Aorta (tissue), 5 donors: ENCODE measurements around the gene POLN. TPM values are rescaled to one million over a fixed set of nuclear protein-coding genes. Genes with fewer than 3 reads are reported as not detected.
A peak's percentile ranks its signal among the peaks of the same experiment; 100 is the strongest.
"Not testable (repeated sequence)": the region's sequence is repeated elsewhere in the genome, so short reads cannot be mapped to it uniquely, and the experiment has no call there.

Source experiments
- ATAC-seq: fragments of 200-7000 bp; cut with Tn5 transposase; one replicate; pipeline ENCODE4 v1.9.1; 2022; ENCODE audit warnings: moderate library complexity; ENCODE audit not compliant: low FRiP score
- DNase-seq, 2 donors: peaks; one replicate each; pipeline ENCODE4 v3.0.0-alpha.2; 2020
- H3K27ac ChIP-seq, 2 donors: one replicate each; pipeline ENCODE4 v1.5.1; 2013; ENCODE audit warnings: low read length in 2 of 2, mild to moderate bottlenecking in 2 of 2, moderate library complexity in 2 of 2, control low read depth in 1 of 2, inconsistent platforms in 1 of 2, low read depth in 1 of 2
- H3K27me3 ChIP-seq, 2 donors: one replicate each; pipeline ENCODE4 v1.6.1; 2013; ENCODE audit warnings: control low read depth in 1 of 2, low read length in 1 of 2, mild to moderate bottlenecking in 1 of 2, moderate library complexity in 1 of 2; ENCODE audit not compliant: insufficient read depth in 2 of 2, control insufficient read depth in 1 of 2
- H3K36me3 ChIP-seq, 2 donors: one replicate each; pipeline ENCODE4 v1.6.1; 2013; ENCODE audit warnings: control low read depth in 1 of 2, low read length in 1 of 2, mild to moderate bottlenecking in 1 of 2; ENCODE audit not compliant: insufficient read depth in 2 of 2, control insufficient read depth in 1 of 2
- H3K4me1 ChIP-seq, 2 donors: one replicate each; pipeline ENCODE4 v1.6.1; 2013; ENCODE audit warnings: low read length in 2 of 2, control low read depth in 1 of 2, mild to moderate bottlenecking in 1 of 2, moderate library complexity in 1 of 2; ENCODE audit not compliant: insufficient read depth in 2 of 2, control insufficient read depth in 1 of 2
- H3K4me3 ChIP-seq, 2 donors: one replicate each; pipeline ENCODE4 v1.5.1; 2013; ENCODE audit warnings: low read length in 2 of 2, control low read depth in 1 of 2, mild to moderate bottlenecking in 1 of 2
- H3K9me3 ChIP-seq: one replicate; pipeline ENCODE4 v1.6.1; 2013; ENCODE audit warnings: mild to moderate bottlenecking, low read length; ENCODE audit not compliant: control insufficient read depth
- WGBS, 2 donors: extraction: QIAGEN DNeasy Blood & Tissue Kit; methylation state at CpG; one replicate each; pipeline ENCODE4 v1.1.7; 2013; 5-methylcytosine and 5-hydroxymethylcytosine counted together
- intact Hi-C, 2 donors: fragments of 100-400 bp; cut with DNase I; formaldehyde crosslinking; loops; one replicate each; pipeline versions ENCODE4 v1.14.2 to v1.15.0; 2022
- polyA plus RNA-seq, 2 donors: library from polyadenylated mRNA; stranded (reverse); fragments of 200-250 nt; gene quantifications; one replicate each; pipeline ENCODE4 v1.2.3, GENCODE V29; 2013
- total RNA-seq, 2 donors: library from RNA; stranded (reverse); fragmentation: NEBNext Ultra II Directional; extraction: Animal tissue kit (Norgen Biotek cat#: 25700); gene quantifications; one replicate each; pipeline ENCODE4 v1.2.1, GENCODE V29; 2021
- donor health status: healthy with polysubstance abuse.
- donor health status: Bipolar disorder and iron deficiency.
- donor health status: DM: no; HTN: no; CAD: no.
- donor health status: DM: no; HTN: no; CAD: no.
- donor health status: DM: yes; HTN: yes; CAD: no.

POLN gene
- total and polyA plus RNA-seq, 4 donors = 3.2 to 7.0 (median 6.6) TPM; not detected in 1

DNA sequence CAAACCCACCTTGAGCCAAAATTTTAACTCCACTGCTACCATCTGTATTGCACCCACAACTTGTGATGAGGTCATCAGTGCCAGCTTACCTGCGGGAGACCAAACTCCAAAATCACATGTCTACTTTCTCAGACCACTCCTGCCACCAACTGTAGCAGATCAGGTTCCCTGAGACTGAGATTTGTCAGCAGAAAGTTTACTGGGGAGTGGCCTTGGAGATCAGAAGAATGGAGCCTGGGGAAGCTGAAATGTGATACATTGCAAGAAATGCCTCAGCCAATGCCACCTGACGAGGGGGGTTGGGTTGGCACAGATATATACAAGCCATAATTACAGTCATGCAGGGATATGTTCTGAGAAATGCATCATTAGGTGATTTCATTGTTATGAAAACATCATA, 19.1 kb downstream of the POLN start:
- no peaks in the 10 kb centered on the region for H3K4me1 ChIP-seq
- H3K4me3 ChIP-seq = no peak overlapping the region
- ATAC-seq (no peak), DNase-seq (no peak)
- 90 to 96% methylated on average over 2 of the region's 2 CpGs for WGBS, 2 donors
- no peaks in the 10 kb centered on the region for H3K27me3 ChIP-seq
- H3K9me3 ChIP-seq = no peaks in the 10 kb centered on the region
- intact Hi-C loops = loop anchor here (5.0 kb wide), 2 partner anchors 214 to 244 kb away; partner anchors contain the start of gene RNF4 (in 1 of the 2)
- no peak overlapping the region for H3K27ac ChIP-seq
- no peaks in the 10 kb centered on the region for H3K36me3 ChIP-seq

DNA sequence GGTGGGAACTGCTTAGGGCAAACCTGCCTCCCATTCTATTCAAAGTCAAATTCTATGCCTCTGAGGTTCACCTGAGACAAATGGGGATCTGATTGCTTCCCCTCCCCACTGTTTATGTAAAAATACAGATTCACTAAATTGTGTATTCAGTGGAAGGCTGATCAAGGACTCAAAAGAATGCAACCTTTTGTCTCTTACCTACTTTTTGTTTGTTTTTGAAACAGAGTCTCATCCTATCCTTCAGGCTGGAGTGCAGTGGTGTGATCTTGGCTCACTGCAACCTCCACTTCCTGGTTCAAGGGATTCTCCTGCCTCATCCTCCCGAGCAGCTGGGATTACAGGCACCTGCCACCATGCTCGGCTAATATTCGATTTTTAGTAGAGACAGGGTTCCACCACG, 20.5 kb downstream of the POLN start:
- H3K27me3 ChIP-seq, H3K36me3 ChIP-seq, H3K4me3 ChIP-seq, DNase-seq, H3K27ac ChIP-seq, ATAC-seq, H3K4me1 ChIP-seq, H3K9me3 ChIP-seq: not testable (repeated sequence)
- intact Hi-C loops = loop anchor here (5.0 kb wide), 2 partner anchors 216 to 246 kb away; partner anchors contain the start of gene RNF4 (in 1 of the 2)
- 64 to 66% methylated on average over 4 of the region's 4 CpGs for WGBS, 2 donors

DNA sequence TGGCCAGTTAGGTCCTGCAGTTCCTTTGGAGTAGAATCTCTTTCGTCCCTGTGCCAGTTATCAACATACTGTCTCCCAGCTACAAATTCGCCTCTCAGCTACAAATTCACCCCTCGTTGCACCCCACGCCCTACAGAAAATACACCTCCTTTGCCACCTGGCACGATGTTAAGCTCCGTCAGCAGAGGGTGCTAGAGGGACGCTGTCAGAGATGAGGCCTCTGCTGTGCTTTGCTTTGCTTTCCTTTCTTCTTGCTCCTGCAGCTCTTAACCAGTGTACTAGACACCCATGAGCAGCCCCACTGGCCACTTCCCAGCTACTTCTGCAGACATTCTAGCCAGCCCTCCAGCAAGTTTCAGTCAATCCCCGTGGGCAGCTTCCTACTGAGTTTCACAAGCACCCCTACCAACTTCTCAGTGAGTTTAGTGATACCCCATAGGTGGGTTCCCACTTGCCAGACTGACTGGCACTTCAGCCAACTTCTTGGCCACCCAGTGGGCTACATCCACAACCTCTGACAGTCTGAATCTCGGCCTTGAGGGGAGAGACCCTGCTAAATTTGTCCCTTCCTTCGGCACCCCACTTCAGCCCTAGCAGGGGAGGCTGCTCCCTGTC, 21.8 kb downstream of the POLN start:
- H3K27me3 ChIP-seq = no peaks in the 10 kb centered on the region
- no peak overlapping the region for H3K27ac ChIP-seq
- DNase-seq (peak; percentile 74 to 87), ATAC-seq (peak; percentile 90)
- intact Hi-C loops = loop anchor here (5.0 kb wide), 2 partner anchors 217 to 247 kb away; partner anchors contain the start of gene RNF4 (in 1 of the 2)
- no peak overlapping the region for H3K4me3 ChIP-seq
- no peaks in the 10 kb centered on the region for H3K4me1 ChIP-seq
- H3K9me3 ChIP-seq = no peaks in the 10 kb centered on the region
- H3K36me3 ChIP-seq = no peaks in the 10 kb centered on the region
- WGBS, 2 donors = 8% methylated on average over 10 of the region's 10 CpGs

DNA sequence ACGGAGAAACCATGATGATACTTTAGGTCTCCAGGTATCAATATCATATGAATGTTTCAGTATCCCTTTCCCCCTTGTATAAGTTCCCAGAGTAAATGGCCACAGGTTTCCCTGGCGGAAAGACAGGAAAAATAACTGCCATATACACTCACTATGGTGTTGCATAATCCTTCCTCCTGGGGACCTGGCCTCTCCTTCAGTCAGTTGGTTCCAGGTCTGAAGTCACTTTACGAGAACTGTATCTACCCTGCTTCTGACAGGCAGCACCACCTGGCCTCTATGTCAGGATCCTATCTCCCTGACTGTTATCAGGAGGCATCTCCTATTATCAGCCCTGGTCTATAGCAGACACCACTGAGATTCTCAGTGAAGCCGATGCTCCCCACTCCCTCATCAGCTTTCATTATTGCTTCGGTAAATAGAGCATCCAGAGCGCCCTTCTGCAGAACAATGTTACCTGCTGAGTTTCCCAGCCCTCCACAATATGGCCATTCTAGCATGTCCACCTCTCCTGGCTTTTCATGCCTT, 22.6 kb downstream of the POLN start:
- intact Hi-C loops = loop anchor here in 1 of 2 donors (2.0 kb wide), 1 partner anchor 244 kb away; no protein-coding TSS in a partner anchor
- ATAC-seq = no peak
- no peaks in the 10 kb centered on the region for H3K27me3 ChIP-seq
- 91% methylated on average over 6 of the region's 6 CpGs for WGBS, 2 donors
- no peaks in the 10 kb centered on the region for H3K9me3 ChIP-seq
- DNase-seq = no peak
- H3K36me3 ChIP-seq = no peaks in the 10 kb centered on the region
- no peak overlapping the region for H3K4me3 ChIP-seq
- H3K27ac ChIP-seq = no peak overlapping the region
- no peaks in the 10 kb centered on the region for H3K4me1 ChIP-seq

DNA sequence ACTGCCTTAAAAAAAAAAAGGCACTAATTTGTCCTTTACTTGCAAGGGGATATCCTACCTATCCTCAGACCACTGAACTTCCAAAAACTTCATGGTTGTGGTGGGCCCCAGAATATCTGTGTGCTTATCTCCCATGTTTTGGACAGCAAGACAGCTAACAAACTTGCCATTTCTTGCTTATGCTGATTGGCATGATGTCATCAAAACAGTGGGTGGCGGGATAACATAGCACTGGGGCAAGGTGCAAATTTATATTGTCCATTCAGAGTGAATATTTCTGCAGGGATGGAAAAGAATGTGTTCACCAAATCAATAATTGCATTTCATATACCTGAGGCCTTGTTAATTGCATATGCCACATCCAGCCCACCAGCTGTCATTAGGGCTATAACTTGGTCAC, 23.5 kb downstream of the POLN start:
- intact Hi-C loops = loop anchor here in 1 of 2 donors (2.0 kb wide), 1 partner anchor 244 kb away; no protein-coding TSS in a partner anchor
- ATAC-seq = no peak
- H3K9me3 ChIP-seq = no peaks in the 10 kb centered on the region
- no peak for DNase-seq
- no peaks in the 10 kb centered on the region for H3K27me3 ChIP-seq
- WGBS, 2 donors = 89 to 96% methylated on average over 1 of the region's 1 CpG
- no peaks in the 10 kb centered on the region for H3K4me1 ChIP-seq
- no peak overlapping the region for H3K4me3 ChIP-seq
- H3K27ac ChIP-seq = no peak overlapping the region
- H3K36me3 ChIP-seq = no peaks in the 10 kb centered on the region

DNA sequence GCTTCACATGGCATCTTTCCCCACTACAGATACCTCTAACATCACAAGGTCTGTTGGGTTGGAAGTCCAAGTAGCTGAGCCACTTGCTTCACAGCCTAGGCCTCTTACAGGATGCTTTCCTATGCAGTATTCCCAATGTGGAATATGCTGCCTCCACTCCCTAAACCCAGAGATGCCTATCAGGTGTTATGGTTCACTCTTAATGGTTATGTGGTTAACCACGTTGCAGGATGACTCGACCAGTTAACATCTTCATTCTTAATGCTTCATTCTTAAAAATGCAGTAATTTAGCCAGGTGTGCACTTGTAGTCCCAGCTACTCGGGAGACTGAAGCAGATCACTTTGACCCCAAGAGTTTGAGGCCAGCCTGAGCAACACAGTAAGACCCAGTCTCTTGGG, 24.2 kb downstream of the POLN start:
- DNase-seq = no peak
- WGBS, 2 donors = 74 to 81% methylated on average over 3 of the region's 3 CpGs
- no peaks in the 10 kb centered on the region for H3K9me3 ChIP-seq

DNA sequence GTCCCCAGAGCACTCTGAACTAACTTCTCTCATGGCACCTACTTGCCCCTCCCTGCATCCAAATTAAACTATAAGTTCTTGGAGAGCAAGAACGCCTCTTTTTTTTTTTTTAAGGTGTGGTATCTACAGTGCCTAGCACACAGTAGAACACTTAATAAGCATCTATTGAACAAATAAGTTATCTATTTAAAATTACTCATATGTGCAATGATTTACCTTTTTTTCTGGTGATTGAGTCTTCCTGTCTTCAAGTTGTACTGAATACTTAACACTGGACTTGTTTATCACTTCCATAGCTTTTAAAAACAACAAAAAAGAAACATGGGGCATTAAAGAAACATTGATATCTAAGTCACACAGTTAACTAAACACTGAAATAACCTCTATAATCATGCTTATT, 29.1 kb downstream of the POLN start:
- ATAC-seq = no peak
- DNase-seq = no peak
- intact Hi-C loops = no loop called here

More for the DNA sequence above, 24.2 kb downstream of the POLN start:
- H3K27me3 ChIP-seq = no peaks in the 10 kb centered on the region
- no peak for ATAC-seq
- no peak overlapping the region for H3K27ac ChIP-seq
- no peaks in the 10 kb centered on the region for H3K36me3 ChIP-seq
- H3K4me1 ChIP-seq = no peaks in the 10 kb centered on the region
- intact Hi-C loops = loop anchor here in 1 of 2 donors (2.0 kb wide), 1 partner anchor 245 kb away; no protein-coding TSS in a partner anchor
- H3K4me3 ChIP-seq = no peak overlapping the region

DNA sequence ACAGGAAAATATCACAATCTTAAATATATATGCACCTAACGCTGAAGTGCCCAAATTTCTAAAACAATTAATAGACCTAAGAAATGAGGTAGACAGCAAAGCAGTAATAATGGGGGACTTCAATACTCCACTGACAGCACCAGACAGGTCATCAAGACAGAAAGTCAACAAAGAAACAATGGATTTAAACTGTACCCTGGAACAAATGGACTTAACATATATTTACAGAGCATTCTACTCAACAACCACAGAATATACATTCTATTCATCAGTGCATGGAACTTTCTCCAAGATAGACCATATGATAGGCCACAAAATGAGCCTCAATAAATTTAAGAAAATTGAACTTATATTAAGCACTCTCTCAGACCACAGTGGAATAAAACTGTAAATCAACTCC, 39.1 kb downstream of the POLN start:
- intact Hi-C loops, H3K27ac ChIP-seq, H3K27me3 ChIP-seq, H3K9me3 ChIP-seq, ATAC-seq, H3K36me3 ChIP-seq, H3K4me1 ChIP-seq, H3K4me3 ChIP-seq, DNase-seq: not testable (repeated sequence)
- 100% methylated on average over 1 of the region's 1 CpG for WGBS, 2 donors

More for the DNA sequence above, 29.1 kb downstream of the POLN start:
- Histone ChIP-seq H3K4me3 (no peak overlapping the region), H3K4me1 (no peaks in the 10 kb centered on the region), H3K27me3 (no peaks in the 10 kb centered on the region), H3K27ac (no peak overlapping the region), H3K9me3 (no peaks in the 10 kb centered on the region), H3K36me3 (no peaks in the 10 kb centered on the region)
- WGBS, 2 donors = 81 to 85% methylated on average over 1 of the region's 1 CpG

DNA sequence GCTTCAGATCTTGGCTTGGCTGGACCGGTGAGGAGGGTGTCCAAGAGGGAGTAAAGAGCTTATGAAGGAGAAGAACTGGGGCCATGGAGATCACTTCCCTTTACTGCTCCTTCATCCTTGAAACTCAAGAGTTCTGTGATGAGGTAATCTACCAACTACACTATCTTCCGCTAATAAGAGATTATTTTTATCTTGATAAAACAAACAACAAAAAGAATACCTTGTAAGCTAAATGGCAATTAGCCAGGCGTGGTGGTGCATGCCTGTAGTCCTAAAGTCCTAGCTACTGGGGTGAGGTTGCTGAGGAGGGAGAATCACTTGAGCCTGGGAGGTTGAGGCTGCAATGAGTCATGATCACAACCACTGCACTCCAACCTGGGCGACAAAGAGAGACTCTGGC, 47.4 kb downstream of the POLN start:
- Histone ChIP-seq H3K27ac (no peak overlapping the region), H3K4me3 (no peak overlapping the region)
- 88 to 89% methylated on average over 4 of the region's 4 CpGs for WGBS, 2 donors

More for the DNA sequence above, 47.4 kb downstream of the POLN start:
- Histone ChIP-seq H3K27me3 (no peaks in the 10 kb centered on the region), H3K9me3 (no peaks in the 10 kb centered on the region), H3K36me3 (no peaks in the 10 kb centered on the region), H3K4me1 (no peaks in the 10 kb centered on the region)
- intact Hi-C loops = no loop called here
- DNase-seq = no peak
- no peak for ATAC-seq
